Kidney tubule cell (primary cell): ENCODE results near the gene ZNF827.

Source experiments
- DNase-seq: peaks from one replicate; pipeline ENCODE4 v3.0.0-alpha.2; 2018; ENCODE audit warnings: low spot score

Gene ZNF827

GRCh38 chr4:145791988-145792387 lies 146.6 kb downstream of the ZNF827 start:
- no peak for DNase-seq

- DNase-seq, result no peak
These were observed 149.9 kb downstream of the ZNF827 start for GRCh38 chr4:145788755-145789154.

GRCh38 chr4:145786830-145787229 lies 151.8 kb downstream of the ZNF827 start:
- DNase-seq, result no peak

DNA sequence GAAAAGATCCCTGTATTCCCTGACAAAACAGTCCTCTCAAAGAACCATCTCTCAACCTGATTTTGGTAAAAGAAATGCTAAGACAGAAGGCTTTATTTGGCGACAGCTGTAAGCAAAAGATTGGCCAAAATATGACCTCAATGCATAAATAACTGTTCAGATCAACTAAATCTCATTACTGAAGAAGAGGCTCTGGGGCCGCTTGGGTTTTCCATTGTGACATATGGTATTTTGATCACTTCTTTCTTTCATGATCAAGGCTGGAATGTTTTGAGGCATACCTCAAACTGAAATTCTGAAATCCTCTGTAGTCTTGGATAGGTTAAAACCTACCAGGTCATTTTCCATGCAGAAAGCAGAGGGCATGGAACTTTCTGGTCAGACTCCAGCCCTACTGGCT lies 152.4 kb downstream of the ZNF827 start:
- no peak for DNase-seq

DNA sequence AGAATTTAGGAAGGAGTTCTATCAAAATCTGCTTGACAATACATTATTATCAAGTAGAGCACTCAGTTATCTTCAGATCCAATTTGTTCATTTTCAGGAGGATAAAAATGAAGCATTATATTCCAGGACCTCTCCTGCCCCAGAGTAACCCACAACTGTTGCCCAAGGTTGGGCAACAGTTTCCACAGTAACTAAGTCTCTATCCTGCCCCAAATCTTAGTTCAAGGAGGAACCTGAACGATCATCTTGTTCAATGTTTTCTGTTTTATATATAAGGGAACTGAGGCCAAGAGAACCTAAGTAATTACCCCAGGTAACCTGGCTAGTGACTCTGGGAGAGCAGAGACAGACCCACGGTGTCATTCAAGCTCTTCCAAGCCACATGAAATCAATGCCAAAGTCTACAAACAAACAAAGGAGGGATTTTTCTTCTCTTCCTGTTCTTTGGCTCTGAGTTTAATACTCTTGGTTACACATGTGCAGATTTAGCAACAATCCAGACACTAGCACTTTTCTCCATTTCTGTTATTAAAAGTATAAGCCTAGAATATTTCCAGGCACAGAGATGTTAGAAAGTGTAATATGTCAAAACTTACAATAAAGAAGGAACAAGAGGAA lies 153.1 kb downstream of the ZNF827 start:
- no peak for DNase-seq

DNA sequence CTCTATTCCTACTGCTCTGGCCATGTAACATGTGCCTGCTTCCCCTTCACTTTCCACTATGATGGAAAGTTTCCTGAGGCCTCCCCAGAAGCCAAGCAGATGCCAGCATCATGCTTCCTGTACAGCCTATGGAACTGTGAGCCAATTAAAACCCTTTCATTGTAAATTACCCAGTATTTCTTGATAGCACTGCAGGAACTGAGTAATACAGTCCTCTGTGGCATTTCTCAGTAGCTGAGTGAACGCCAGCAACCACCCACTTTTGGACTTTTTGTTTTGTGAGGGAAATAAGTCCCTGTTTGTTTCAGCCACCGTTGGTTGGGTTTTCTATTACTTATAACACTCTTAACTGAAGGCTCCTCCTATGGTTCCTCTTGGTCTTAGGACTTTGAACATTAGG lies 154.6 kb downstream of the ZNF827 start:
- DNase-seq, result no peak

DNA sequence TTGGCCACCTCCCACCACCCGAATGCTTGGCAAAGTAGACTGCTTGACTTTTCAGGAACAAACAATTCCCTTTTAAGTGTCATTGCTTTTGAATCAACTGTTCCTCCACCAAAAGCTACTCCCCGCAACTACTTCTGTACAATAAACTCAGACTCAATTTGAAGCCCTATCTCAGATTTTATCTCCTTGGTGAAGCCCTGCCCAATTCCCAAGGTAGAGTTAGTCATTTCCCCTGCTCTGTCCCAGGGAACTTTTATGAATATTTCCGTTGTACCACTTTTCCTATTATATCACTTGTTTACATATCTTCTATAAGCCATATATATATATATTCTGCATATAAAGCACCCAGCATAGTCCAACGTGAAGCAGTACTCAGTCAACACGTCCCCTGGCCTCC lies 155.9 kb downstream of the ZNF827 start:
- no peak for DNase-seq

DNA sequence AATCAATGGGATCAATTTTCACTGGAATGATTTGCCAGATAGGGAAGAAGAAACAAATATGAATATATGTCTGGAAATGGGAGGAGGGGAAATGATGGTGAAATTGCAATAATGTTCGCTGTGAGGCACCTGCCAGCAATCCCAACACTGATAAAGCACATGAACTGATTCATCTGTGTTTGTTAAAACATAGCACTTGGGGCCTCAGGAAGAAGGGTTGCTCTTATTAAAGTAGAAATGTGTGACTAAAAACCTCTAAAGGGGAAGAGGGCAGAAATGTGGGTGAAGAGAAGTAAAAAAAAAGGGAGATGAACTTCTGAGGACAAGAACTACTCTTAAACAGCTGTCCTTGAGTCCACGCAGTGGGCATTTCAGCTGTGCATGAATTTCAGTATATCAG lies 157.3 kb downstream of the ZNF827 start:
- DNase-seq, result no peak

DNA sequence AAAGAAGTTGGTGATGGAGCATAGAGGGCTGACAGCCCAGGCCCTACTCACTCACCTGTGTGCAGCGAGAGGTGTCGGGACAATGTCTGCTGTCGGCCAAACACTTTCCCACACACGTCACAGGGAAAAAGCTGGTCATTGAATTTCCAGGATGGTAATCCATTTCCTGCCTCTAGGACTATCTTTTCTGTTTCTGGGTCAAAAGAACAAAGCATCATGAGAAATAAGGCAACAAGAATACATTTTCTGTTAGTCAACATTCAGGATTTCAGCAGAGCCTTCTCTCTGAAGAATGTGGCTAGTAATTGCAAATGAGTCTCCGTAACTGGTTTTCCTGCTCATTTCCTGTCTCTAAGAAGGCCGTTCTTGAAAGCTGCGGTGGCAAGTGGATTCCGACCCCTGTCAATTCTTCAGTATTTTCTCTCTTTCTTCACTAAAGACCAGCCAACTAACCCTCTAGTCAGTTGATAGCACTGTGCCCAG lies 159.3 kb downstream of the ZNF827 start:
- no peak for DNase-seq

DNA sequence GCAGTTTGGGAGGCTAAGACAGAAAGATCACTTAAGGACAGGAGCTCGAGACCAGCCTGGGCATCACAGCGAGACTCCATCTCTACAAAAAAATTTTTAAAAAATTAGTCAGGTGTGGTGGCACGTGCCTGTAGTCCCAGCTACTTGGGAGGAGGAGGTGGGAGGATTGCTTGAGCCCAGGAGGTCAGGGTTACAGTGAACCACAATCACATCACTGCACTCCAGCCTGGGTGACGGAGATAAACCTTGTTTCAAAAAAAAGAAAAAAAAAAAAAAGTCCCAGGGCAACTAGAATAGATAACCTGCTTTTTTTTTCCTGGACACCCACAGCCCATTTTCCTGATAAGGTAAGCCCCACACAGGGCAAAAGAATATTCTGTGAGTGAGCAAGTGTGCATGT lies 162.4 kb downstream of the ZNF827 start:
- no peak for DNase-seq

- no peak for DNase-seq
These were observed 163.2 kb downstream of the ZNF827 start for GRCh38 chr4:145775406-145775805.

DNA sequence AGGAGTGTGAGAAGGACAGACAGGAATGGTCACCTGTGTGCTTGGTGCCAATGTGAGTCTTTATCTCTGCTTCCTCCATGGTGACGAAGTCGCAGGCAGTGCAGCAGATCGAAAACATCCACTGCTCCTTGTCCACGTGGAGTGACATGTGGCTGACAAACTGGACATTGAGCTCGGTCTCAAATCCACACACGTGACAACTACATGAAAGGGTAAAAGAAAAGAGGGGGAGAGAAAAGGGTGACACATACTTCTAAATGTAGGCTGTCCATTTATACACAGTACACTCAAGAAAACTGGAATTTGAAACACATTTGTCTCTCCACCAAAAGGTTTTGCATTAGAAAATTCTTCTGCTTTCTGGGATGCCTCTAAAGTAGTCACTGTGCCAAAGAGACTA lies 164.2 kb downstream of the ZNF827 start:
- no peak for DNase-seq

GRCh38 chr4:145773581-145774234 lies 164.9 kb downstream of the ZNF827 start:
- no peak for DNase-seq

DNA sequence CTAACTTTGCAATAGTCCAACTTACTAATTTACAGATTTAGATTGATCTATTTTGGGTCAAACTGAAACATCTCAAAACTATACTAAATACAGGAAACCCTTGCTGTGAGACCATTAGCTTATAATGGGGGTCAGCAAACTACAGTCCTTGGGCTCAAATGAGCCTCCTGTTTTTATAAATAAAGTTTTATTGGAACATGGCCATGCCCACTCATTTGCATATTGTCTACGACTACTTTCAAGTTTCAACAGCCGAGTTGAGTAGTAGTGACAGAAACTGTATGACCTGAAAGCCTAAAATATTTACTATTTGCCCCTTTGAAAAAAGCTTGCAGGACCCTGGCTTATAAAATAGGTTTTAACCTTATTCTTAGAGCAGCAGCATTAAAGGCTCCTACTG lies 166.3 kb downstream of the ZNF827 start:
- no peak for DNase-seq

GRCh38 chr4:145770124-145770523 lies 168.5 kb downstream of the ZNF827 start:
- no peak for DNase-seq

DNA sequence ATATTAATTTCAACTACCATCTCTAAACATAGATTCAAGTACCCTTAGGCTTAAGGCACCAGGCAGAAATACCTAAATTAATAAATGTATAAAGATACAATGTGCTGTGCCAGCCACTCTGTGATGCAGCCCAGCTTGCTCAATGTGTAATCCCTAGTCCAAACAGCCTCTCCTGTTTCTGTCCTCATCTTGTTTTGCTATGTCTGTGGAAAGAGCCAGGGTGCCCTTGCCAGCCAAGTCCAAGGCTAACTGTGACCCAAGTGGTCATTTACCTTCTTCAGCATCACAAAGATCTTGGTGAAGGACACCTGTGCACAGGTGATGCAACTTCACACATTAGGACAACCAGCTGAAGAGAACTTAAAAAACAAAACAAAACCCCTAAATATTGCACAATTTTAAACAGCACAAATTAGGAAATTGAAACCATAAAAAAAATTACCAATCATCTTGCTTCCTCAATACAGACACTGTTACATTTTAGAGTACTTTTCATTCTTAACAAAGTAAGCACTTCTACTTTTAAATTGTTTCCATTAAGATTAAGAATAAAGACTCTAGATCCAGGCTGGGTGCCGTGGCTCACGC lies 169.1 kb downstream of the ZNF827 start:
- DNase-seq, result no peak

DNA sequence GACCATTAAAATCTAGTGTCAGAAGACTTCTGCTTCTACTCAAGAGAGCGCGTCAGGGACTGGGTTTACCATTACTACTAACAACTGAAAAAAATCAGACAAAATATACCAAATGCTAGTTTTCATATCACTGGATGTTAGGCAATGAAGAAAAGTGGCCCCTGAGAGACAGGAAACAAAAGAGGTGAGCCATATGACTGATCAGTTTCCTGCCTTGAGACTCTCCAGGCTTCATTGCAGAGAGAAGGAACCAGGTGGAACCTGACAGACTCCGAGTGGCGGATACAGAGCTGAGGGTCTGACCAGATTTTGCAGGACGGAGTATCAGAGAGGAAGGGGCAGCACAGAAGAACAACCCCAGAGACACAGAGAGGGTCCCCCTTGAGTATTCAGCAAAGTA lies 172.3 kb downstream of the ZNF827 start:
- no peak for DNase-seq

DNA sequence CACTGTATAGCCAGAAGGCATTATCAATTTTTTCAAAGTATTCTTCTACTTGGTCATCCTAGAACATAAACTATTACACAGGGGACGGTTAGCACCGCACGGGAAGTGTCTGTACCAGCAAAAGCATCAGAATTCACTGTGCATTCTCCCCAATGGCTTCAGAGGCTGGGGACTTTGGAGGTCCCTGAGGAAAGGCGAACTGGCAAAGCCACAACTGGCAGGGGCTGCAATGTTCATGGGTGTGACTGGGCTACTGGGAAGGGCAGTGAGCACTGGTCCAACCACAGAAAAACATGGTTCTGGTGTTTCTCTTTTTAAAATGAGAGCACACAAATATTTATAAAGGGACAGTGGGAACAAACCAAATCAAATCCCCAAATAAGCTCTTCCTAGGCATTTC lies 175.2 kb downstream of the ZNF827 start:
- DNase-seq, result no peak

- DNase-seq, result no peak
These were observed 175.9 kb downstream of the ZNF827 start for GRCh38 chr4:145762719-145763118.

GRCh38 chr4:145760961-145761929 lies 177.4 kb downstream of the ZNF827 start:
- DNase-seq, result no peak

DNA sequence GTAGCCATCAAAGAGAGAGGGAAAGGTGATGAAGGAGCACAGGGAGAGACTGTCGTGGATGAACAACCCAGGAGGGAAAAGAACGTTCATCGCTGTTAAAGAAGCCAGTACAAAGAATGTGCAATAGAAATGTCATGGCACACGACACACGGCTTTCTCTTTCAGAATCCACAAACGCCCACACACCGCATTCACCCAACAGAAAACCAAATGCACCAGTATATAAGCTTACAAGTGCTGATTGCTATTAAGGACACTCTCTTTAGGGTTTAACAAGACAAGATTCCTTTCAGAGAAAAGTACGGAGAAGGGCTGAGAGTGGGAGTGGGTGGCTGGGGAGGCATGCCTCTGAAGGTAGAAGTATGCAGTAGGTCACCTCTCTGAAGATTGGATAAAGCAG lies 178.4 kb downstream of the ZNF827 start:
- no peak for DNase-seq

DNA sequence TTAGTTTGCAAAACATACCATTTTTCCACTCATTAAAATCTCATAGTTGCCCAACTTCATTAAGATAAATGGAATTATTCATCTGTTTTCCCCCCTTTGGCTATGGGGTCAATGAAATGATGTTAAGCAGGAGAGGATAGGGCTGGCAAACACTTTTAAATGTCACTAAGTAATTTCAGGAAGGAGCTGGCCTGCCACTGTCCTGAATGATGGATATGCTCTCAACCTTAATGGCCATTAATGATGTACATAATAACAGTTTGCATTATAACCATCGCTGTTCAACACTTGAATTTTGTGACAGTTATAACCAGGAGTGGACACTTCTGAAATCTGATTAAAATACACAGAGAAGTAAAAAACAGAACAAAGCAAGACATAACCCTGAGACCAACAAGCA lies 181.4 kb downstream of the ZNF827 start:
- no peak for DNase-seq

GRCh38 chr4:145756244-145756643 lies 182.4 kb downstream of the ZNF827 start:
- DNase-seq, result no peak
